Hepatocyte (in vitro differentiated cells): ENCODE measurements around the gene CRTAP. TPM values are rescaled to one million over a fixed set of nuclear protein-coding genes. Genes with fewer than 3 reads are reported as not detected.
"Not testable (repeated sequence)": the region's sequence is repeated elsewhere in the genome, so short reads cannot be mapped to it uniquely, and the experiment has no call there.

Experiments used
- DNase-seq: peaks from one replicate; pipeline ENCODE4 v3.0.0-alpha.2; 2016; ENCODE audit warnings: low spot score
- H2AFZ ChIP-seq: fragments of 200-600 bp; sonication (generic); 2 replicates; pipeline ENCODE4 v1.6.0; 2016; ENCODE audit warnings: antibody characterized with exemption, mild to moderate bottlenecking
- H3K27ac ChIP-seq: fragments of 200-600 bp; sonication (generic); 2 replicates; pipeline ENCODE4 v1.5.1; 2016; ENCODE audit warnings: mild to moderate bottlenecking
- H3K27me3 ChIP-seq: fragments of 200-600 bp; sonication (generic); 2 replicates; pipeline ENCODE4 v1.6.1; 2016
- H3K36me3 ChIP-seq: fragments of 200-600 bp; sonication (generic); replicated peaks from 2 replicates; pipeline ENCODE4 v1.5.1; 2016; ENCODE audit warnings: low read depth; ENCODE audit not compliant: insufficient read depth
- H3K4me1 ChIP-seq: fragments of 200-600 bp; sonication (generic); 2 replicates; pipeline ENCODE4 v1.5.1; 2016; ENCODE audit warnings: mild to moderate bottlenecking, moderate library complexity; ENCODE audit not compliant: insufficient read depth
- H3K4me2 ChIP-seq: fragments of 200-600 bp; sonication (generic); 2 replicates; pipeline ENCODE4 v1.6.0; 2016
- H3K4me3 ChIP-seq: fragments of 200-600 bp; sonication (generic); 2 replicates; pipeline ENCODE4 v1.5.1; 2016; ENCODE audit warnings: mild to moderate bottlenecking
- H3K79me2 ChIP-seq: fragments of 200-600 bp; sonication (generic); 2 replicates; pipeline ENCODE4 v1.6.0; 2017; ENCODE audit warnings: mild to moderate bottlenecking
- H3K9me2 ChIP-seq: fragments of 200-600 bp; sonication (generic); replicated peaks from 2 replicates; pipeline ENCODE4 v1.6.0; 2017; ENCODE audit warnings: mild to moderate bottlenecking; ENCODE audit not compliant: insufficient read depth
- H3K9me3 ChIP-seq: fragments of 200-600 bp; sonication (generic); 2 replicates; pipeline ENCODE4 v1.5.1; 2016; ENCODE audit warnings: low read depth, mild to moderate bottlenecking
- H4K20me1 ChIP-seq: fragments of 200-600 bp; sonication (generic); 2 replicates; pipeline ENCODE4 v1.6.0; 2016; ENCODE audit warnings: mild to moderate bottlenecking; ENCODE audit not compliant: insufficient read depth, poor library complexity, severe bottlenecking
- CTCF ChIP-seq: fragments of 200-600 bp; sonication (generic); IDR thresholded peaks from 2 replicates; pipeline ENCODE4 v1.5.1; 2016; ENCODE audit warnings: antibody characterized with exemption, mild to moderate bottlenecking; ENCODE audit not compliant: poor library complexity
- EZH2 ChIP-seq: fragments of 200-600 bp; sonication (generic); IDR thresholded peaks from 2 replicates; pipeline ENCODE4 v1.6.1; 2016; ENCODE audit warnings: antibody characterized with exemption, mild to moderate bottlenecking, borderline replicate concordance
- EZH2phosphoT487 ChIP-seq: fragments of 200-600 bp; sonication (generic); IDR thresholded peaks from one replicate; pipeline ENCODE4 v1.6.1; 2018; ENCODE audit warnings: antibody characterized with exemption, mild to moderate bottlenecking, low read depth, moderate library complexity; ENCODE audit not compliant: unreplicated experiment, severe bottlenecking
- WGBS: methylation state at CpG from one replicate; pipeline ENCODE4 v1.1.6; 2016; ENCODE audit warnings: low lambda C conversion rate; ENCODE audit errors: missing lambda C conversion rate; 5-methylcytosine and 5-hydroxymethylcytosine counted together
- polyA plus RNA-seq: library from polyadenylated mRNA; unstranded; fragments of >200 nt; fragmentation: Nextera tagmentation; extraction: Ambion mirVana; gene quantifications from 2 replicates; pipeline ENCODE4 v1.2.1, GENCODE V29; 2016
- total RNA-seq: library from RNA; depleted of rRNA; stranded (reverse); fragments of >200 nt; gene quantifications from 2 replicates; pipeline ENCODE4 v1.2.3, GENCODE V29; 2014

CRTAP gene
- total and polyA plus RNA-seq, 2 experiments from 2014 or later, result 127 to 178 TPM

GRCh38 chr3:33174095-33174494, 60.3 kb downstream of the CRTAP start:
- no peaks in the 10 kb centered on the region for H3K36me3 ChIP-seq
- no peaks in the 10 kb centered on the region for H3K27me3 ChIP-seq
- no peaks in the 10 kb centered on the region for H3K79me2 ChIP-seq
- H4K20me1 ChIP-seq, result no peaks in the 10 kb centered on the region
- no peak overlapping the region for H3K4me3 ChIP-seq
- H3K9me2 ChIP-seq, result no peaks in the 10 kb centered on the region
- H3K27ac ChIP-seq, result no peak overlapping the region
- 85% methylated on average over 4 of the region's 4 CpGs for WGBS
- H3K4me2 ChIP-seq, result no peak overlapping the region
- no peak for DNase-seq
- no peak for TF ChIP-seq EZH2
- TF ChIP-seq EZH2phosphoT487, result no peak
- no peak for TF ChIP-seq CTCF
- no peaks in the 10 kb centered on the region for H3K9me3 ChIP-seq
- no peak overlapping the region for H2AFZ ChIP-seq
- H3K4me1 ChIP-seq, result peaks cover 4% of the 10 kb centered on the region

- Histone ChIP-seq H3K4me3 (no peak overlapping the region), H4K20me1 (no peaks in the 10 kb centered on the region), H3K27me3 (no peaks in the 10 kb centered on the region), H2AFZ (no peak overlapping the region), H3K9me2 (no peaks in the 10 kb centered on the region), H3K9me3 (no peaks in the 10 kb centered on the region), H3K36me3 (no peaks in the 10 kb centered on the region), H3K79me2 (no peaks in the 10 kb centered on the region), H3K4me2 (no peak overlapping the region), H3K4me1 (peaks cover 4% of the 10 kb centered on the region), H3K27ac (no peak overlapping the region)
- TF ChIP-seq EZH2 (no peak), EZH2phosphoT487 (no peak), CTCF (no peak)
- 97% methylated on average over 19 of the region's 19 CpGs for WGBS
- DNase-seq, result no peak
Measured at GRCh38 chr3:33174711-33175414, 61.0 kb downstream of the CRTAP start.

- no peaks in the 10 kb centered on the region for H3K9me3 ChIP-seq
- no peak for DNase-seq
- H3K9me2 ChIP-seq, result no peaks in the 10 kb centered on the region
- no peaks in the 10 kb centered on the region for H3K4me1 ChIP-seq
- no peak for TF ChIP-seq EZH2
- no peak overlapping the region for H3K27ac ChIP-seq
- H3K79me2 ChIP-seq, result no peaks in the 10 kb centered on the region
- no peaks in the 10 kb centered on the region for H3K27me3 ChIP-seq
- WGBS, result 92% methylated on average over 1 of the region's 1 CpG
- no peak overlapping the region for H3K4me2 ChIP-seq
- no peaks in the 10 kb centered on the region for H3K36me3 ChIP-seq
- no peak overlapping the region for H2AFZ ChIP-seq
- H3K4me3 ChIP-seq, result no peak overlapping the region
- no peaks in the 10 kb centered on the region for H4K20me1 ChIP-seq
Measured at GRCh38 chr3:33179132-33179531, 65.3 kb downstream of the CRTAP start.

- Histone ChIP-seq H3K79me2 (no peaks in the 10 kb centered on the region), H3K36me3 (no peaks in the 10 kb centered on the region), H4K20me1 (no peaks in the 10 kb centered on the region), H3K9me3 (no peaks in the 10 kb centered on the region), H3K27me3 (no peaks in the 10 kb centered on the region), H3K4me3 (no peak overlapping the region), H2AFZ (no peak overlapping the region), H3K27ac (peak overlapping the region; percentile 5), H3K4me1 (no peaks in the 10 kb centered on the region), H3K9me2 (no peaks in the 10 kb centered on the region), H3K4me2 (no peak overlapping the region)
- 85% methylated on average over 5 of the region's 5 CpGs for WGBS
- no peak for TF ChIP-seq EZH2
- TF ChIP-seq CTCF, result no peak
- TF ChIP-seq EZH2phosphoT487, result no peak
- DNase-seq, result no peak
Measured at GRCh38 chr3:33181229-33181628, 67.4 kb downstream of the CRTAP start.

GRCh38 chr3:33181641-33182040, 67.8 kb downstream of the CRTAP start:
- 93% methylated on average over 1 of the region's 1 CpG for WGBS
- H3K9me2 ChIP-seq, H3K79me2 ChIP-seq, H3K4me3 ChIP-seq, H4K20me1 ChIP-seq, H3K27me3 ChIP-seq, H2AFZ ChIP-seq, H3K9me3 ChIP-seq, H3K4me2 ChIP-seq, H3K4me1 ChIP-seq, H3K36me3 ChIP-seq, DNase-seq: not testable (repeated sequence)
- peak overlapping the region; percentile 5 for H3K27ac ChIP-seq
